Lower leg skin (tissue), 3 donors: ENCODE data around the gene PDXK.

Experiments
- CTCF ChIP-seq, 3 donors: fragments of 450-650 bp; IDR thresholded peaks; one replicate each; pipeline ENCODE4 v1.5.1; 2016; ENCODE audit warnings: antibody characterized with exemption in 3 of 3, mild to moderate bottlenecking in 3 of 3, moderate library complexity in 2 of 3
- POLR2A ChIP-seq, 2 donors: fragments of 450-650 bp; IDR thresholded peaks; one replicate each; pipeline ENCODE4 v1.6.1; 2016 to 2017; ENCODE audit warnings: antibody characterized with exemption in 2 of 2, mild to moderate bottlenecking in 1 of 2, moderate library complexity in 1 of 2

DNA sequence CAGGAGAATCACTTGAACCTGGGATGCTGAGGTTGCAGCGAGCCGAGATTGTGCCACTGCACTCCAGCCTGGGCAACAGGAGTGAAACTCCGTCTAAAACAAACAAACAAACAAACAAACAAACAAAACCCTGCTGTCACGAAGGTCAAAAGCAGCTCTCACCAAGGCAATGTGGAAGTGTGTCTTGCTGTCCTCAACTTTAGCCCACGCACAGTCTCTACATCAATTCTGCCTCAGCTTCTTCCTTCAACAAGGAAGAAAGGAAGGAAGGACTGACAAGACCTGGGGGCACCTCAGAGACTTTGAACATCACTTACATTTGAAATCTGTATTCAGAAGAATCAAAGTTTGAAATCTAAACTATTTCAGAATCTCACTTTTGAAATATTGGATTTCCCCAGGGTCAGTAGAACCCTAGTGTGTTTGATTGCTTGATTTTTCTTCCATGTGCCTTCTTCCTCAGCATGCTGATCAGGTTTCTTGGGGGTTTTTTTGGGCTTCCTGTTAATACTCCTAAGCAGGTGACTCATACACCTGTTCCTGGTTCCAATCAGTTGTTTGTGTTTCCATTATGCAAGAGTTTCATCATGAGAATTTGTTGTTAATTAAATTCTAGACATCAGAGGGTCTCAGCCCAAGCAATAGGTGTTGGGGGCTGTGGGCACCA lies 63.6 kb downstream of the PDXK start:
- TF ChIP-seq POLR2A (IDR thresholded peaks at IDR 0.05) = no peak
- TF ChIP-seq CTCF (IDR thresholded peaks at IDR 0.05) = no peak
